Measurements from ENCODE around the gene DPH6.
"Not testable (repeated sequence)": the region's sequence is repeated elsewhere in the genome, so short reads cannot be mapped to it uniquely, and the experiment has no call there.

DPH6 gene, protein sequence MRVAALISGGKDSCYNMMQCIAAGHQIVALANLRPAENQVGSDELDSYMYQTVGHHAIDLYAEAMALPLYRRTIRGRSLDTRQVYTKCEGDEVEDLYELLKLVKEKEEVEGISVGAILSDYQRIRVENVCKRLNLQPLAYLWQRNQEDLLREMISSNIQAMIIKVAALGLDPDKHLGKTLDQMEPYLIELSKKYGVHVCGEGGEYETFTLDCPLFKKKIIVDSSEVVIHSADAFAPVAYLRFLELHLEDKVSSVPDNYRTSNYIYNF

DNA sequence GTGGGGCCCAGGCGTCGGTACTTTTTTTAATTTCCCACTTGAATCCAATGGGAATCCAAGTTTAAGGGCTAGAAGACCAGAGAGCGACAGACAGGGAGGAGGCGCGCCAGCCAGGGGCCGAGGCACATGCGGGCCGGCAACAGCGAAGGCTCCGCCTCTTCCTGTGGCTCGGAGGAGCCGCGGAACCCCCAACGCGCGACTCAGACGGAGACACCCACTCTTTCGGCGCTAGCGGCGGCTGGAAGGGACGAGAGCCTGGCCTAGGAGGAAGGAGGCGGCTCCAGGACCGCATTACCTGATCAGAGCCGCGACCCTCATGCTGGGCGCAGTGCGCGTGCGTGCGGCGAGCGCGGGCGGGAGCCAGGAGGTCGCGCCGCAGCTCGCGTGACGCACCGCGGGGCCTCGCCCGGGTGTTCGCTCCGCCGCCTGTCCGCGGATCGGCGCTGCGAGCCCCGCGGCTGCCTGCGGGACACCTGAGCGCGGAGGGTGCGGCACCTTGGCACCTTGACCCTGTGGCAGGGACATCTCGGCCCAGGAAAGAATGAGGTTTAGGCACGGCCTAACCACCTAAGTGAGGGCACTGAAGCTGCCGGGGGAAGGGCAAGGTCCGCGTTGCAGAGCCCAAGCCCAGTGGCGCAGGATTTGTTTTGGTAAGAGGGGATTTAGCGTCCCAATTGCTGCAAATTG is at the start of gene DPH6:
DPH6 (minus strand) TSS at position 342 of the 687 bp plus-strand sequence; CDS start at position 318, 24 bp downstream.
- H3K4me1 ChIP-seq: peaks cover 16% of the 10 kb centered on the region
- H3K4me2 ChIP-seq: peak within 1 kb of the TSS; percentile 83
- peak within 1 kb of the TSS; percentile 97 for H3K9ac ChIP-seq
- H3K27me3 ChIP-seq: no peaks in the 10 kb centered on the region
- H3K36me3 ChIP-seq: no peaks in the 10 kb centered on the region
- H4K20me1 ChIP-seq: no peaks in the 10 kb centered on the region
- H3K4me3 ChIP-seq: peak within 1 kb of the TSS; percentile 82
- H3K9me3 ChIP-seq: no peaks in the 10 kb centered on the region
- peak within 1 kb of the TSS; percentile 99 for H3K27ac ChIP-seq
- no peak for TF ChIP-seq Cebpa-rat (IDR thresholded peaks at IDR 0.05)

DNA sequence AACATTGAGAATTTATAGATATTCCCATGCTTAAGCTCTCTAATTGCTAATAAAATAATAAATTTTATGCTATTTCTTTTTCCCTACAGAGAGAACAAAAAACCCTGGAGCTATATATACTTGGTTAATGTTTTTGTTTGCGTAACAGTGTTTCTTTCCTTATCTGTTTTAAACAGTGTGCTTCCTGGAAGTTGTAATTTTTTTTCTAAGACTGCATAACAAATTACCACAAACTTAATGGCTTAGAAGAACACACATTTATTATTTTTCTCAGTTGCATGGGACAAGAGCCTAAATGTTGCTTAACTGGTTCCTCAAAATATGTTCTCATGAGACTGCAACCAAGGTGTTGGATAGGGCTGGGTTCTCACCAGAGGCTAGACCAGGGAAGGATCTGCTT is 49.7 kb upstream of the DPH6 start:
- no peak overlapping the region for H3K4me2 ChIP-seq
- no peak overlapping the region for H3K9ac ChIP-seq
- 0 out of 2 replicates have a peak, but pooled peaks cover 4% of the 10 kb centered on the region for H3K9me3 ChIP-seq
- H4K20me1 ChIP-seq: no peaks in the 10 kb centered on the region
- no peaks in the 10 kb centered on the region for H3K4me1 ChIP-seq
- no peak for TF ChIP-seq Cebpa-rat (IDR thresholded peaks at IDR 0.05)
- H3K27me3 ChIP-seq: no peaks in the 10 kb centered on the region
- H3K4me3 ChIP-seq: no peak overlapping the region
- no peaks in the 10 kb centered on the region for H3K36me3 ChIP-seq
- H3K27ac ChIP-seq: no peak overlapping the region

DNA sequence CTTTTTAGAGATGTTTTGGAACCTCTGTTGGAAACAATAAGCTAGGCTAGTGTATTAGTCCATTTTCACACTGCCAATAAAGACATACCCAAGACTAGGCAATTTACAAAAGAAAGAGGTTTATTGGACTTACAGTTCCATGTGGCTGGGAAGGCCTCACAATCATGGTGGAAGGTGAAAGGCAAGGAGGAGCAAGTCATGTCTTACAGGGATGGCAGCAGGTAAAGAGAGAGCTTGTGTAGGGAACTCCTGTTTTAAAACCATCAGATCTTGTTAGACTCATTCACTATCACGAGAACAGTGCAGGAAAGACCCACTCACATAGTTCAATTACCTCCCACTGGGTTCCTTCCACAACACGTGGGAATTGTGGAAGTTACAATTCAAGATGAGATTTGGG is 46.0 kb upstream of the DPH6 start:
- H3K27ac ChIP-seq, H3K4me2 ChIP-seq, H3K36me3 ChIP-seq, H3K9me3 ChIP-seq, H3K4me3 ChIP-seq, H3K9ac ChIP-seq, H3K4me1 ChIP-seq, H4K20me1 ChIP-seq, H3K27me3 ChIP-seq: not testable (repeated sequence)

DNA sequence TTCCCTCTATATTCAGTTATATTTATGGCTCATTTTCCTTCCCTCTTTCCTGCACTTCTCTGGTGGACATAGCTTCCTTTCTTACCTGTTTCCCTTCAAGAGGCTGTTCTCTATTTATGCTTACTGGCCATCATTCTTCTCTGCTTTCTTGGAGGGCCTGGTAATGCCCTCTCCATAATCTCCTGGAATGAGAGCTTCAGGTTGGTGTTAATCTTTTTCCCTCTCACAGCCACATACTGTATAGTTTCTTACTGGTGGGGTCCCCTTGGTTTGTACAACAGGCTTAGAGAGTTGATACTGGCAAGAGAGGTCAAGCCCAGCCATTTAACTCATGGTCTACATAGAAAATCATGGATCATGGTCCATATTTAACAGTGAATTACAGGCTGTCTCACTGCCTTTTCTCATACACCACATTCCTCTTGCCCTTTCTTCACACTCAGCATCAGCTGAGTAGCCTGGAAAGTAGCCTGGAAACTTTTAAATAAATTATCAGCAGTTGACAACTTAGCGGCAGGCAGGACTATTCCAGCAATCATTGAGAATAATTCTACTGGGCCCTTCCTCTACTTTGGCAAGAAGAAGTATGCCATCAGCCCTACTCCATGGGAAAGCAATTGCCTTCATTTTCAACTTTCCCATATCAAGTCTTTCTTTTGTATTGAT is 38.0 kb upstream of the DPH6 start:
- no peaks in the 10 kb centered on the region for H4K20me1 ChIP-seq
- TF ChIP-seq Cebpa-rat (IDR thresholded peaks at IDR 0.05): no peak
- no peak overlapping the region for H3K27ac ChIP-seq
- no peak overlapping the region for H3K9ac ChIP-seq
- H3K4me2 ChIP-seq: no peak overlapping the region
- H3K27me3 ChIP-seq: no peaks in the 10 kb centered on the region
- H3K4me1 ChIP-seq: no peaks in the 10 kb centered on the region
- no peak overlapping the region for H3K4me3 ChIP-seq
- no peaks in the 10 kb centered on the region for H3K36me3 ChIP-seq
- no peaks in the 10 kb centered on the region for H3K9me3 ChIP-seq

DNA sequence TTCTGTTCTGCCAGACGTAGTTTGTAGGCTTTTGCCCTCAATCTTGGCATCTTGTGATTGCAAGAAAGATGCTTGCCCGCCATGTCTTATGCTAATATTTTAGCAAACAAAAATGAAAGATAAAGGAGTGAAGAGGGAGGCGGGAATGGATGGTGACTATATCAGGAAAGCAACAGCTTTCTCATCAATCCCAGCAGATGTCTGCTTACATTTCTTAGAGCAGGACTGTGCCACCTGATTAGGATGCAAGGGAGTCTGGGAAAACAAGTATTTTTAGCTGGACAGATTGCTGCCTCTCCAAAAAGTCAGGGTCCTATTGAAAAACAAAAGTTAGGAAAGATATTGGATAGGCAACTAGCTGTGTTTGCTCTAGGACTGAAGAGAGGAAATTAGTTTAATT is 34.6 kb upstream of the DPH6 start:
- H3K27ac ChIP-seq: no peak overlapping the region
- no peak for TF ChIP-seq Cebpa-rat (IDR thresholded peaks at IDR 0.05)
- H3K27me3 ChIP-seq: no peaks in the 10 kb centered on the region
- H3K4me3 ChIP-seq: no peak overlapping the region
- no peak overlapping the region for H3K4me2 ChIP-seq
- H4K20me1 ChIP-seq: no peaks in the 10 kb centered on the region
- no peaks in the 10 kb centered on the region for H3K4me1 ChIP-seq
- H3K36me3 ChIP-seq: no peaks in the 10 kb centered on the region
- H3K9ac ChIP-seq: no peak overlapping the region
- H3K9me3 ChIP-seq: no peaks in the 10 kb centered on the region

DNA sequence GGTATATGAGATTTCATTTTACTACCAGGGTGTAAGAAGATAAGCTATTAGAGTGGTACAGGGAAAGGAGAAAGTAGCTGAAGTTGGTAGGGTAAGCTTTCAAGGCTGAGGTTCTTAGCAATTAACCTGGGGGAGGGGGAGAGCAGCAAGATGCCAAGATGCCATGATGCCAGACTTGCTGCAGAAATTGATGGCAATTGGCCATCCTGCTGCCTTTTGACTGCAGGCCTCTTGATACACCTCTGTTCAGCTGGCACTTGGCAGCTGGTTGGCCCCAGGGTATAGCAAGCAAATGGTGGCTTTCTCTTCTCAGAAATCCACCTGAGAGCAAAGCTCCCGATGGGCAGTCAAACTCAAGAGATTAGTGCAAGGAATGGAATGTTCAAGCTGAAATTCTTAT is 21.4 kb upstream of the DPH6 start:
- Histone ChIP-seq H4K20me1 (no peaks in the 10 kb centered on the region), H3K9me3 (no peaks in the 10 kb centered on the region), H3K27me3 (no peaks in the 10 kb centered on the region), H3K27ac (no peak overlapping the region), H3K9ac (no peak overlapping the region), H3K4me1 (no peaks in the 10 kb centered on the region), H3K36me3 (no peaks in the 10 kb centered on the region), H3K4me3 (no peak overlapping the region), H3K4me2 (no peak overlapping the region)
- TF ChIP-seq Cebpa-rat (IDR thresholded peaks at IDR 0.05): no peak

DNA sequence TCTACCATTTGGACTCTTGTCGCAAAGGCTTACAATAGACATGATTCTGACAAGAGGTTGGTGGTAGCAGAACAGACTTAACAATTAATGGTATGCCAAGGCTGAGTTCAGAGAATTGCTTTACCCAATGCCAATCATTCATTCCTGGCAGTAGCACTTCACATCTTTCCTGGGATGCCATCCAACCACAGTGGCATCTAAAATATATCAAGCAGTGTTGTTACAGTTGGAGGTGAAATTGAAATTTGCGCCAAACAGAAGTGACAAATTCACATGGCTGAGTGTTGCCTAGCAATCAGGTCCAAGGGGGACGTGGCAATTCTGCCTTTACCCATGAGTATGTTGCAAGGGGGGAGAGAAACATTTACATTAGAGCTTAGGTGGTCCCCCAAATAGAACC is 21.0 kb upstream of the DPH6 start:
- no peak overlapping the region for H3K9ac ChIP-seq
- no peaks in the 10 kb centered on the region for H3K9me3 ChIP-seq
- no peaks in the 10 kb centered on the region for H3K36me3 ChIP-seq
- no peaks in the 10 kb centered on the region for H3K4me1 ChIP-seq
- no peak overlapping the region for H3K4me2 ChIP-seq
- no peak overlapping the region for H3K4me3 ChIP-seq
- TF ChIP-seq Cebpa-rat (IDR thresholded peaks at IDR 0.05): no peak
- no peaks in the 10 kb centered on the region for H3K27me3 ChIP-seq
- no peaks in the 10 kb centered on the region for H4K20me1 ChIP-seq
- no peak overlapping the region for H3K27ac ChIP-seq

DNA sequence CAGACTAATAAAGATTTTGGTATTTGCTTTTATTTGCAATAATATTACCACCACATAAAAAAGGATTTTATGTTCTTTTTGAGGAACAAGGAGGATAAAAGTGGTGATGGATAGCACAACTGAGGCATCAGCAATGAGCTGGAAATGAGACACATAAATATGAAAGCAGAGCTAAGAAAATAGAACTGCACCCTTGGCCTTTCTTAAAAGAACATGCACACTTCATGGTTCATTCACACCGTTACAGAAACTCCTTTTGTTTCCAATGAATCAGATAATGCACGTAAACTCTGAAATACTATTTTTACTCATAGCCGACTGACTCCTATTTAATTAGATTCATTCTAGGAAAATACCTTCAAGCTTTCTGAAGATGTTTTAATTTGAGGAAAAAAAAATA is 19.9 kb upstream of the DPH6 start:
- no peak overlapping the region for H3K4me2 ChIP-seq
- no peaks in the 10 kb centered on the region for H3K9me3 ChIP-seq
- H3K4me3 ChIP-seq: no peak overlapping the region
- H4K20me1 ChIP-seq: no peaks in the 10 kb centered on the region
- H3K4me1 ChIP-seq: no peaks in the 10 kb centered on the region
- no peaks in the 10 kb centered on the region for H3K36me3 ChIP-seq
- no peak overlapping the region for H3K27ac ChIP-seq
- TF ChIP-seq Cebpa-rat (IDR thresholded peaks at IDR 0.05): no peak
- no peaks in the 10 kb centered on the region for H3K27me3 ChIP-seq
- no peak overlapping the region for H3K9ac ChIP-seq

DNA sequence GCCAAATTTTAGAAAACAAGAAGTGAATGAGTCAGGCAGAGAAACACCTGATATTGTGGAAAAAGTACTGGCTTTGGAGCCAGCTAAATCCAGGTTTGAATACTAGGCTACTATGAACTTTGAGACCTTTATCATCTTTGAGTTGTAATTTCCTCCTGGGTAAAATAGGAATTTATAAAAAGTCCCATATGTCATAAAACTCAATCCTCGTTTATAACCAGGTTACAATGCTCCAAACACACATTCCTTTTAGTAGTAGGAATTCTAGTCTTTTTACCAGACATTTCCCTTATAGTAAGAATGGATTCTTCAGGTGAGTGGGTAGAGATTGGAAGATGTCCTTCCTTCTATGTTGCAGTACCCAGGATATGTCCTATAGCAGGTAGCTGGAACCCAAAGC is 16.7 kb upstream of the DPH6 start:
- TF ChIP-seq Cebpa-rat (IDR thresholded peaks at IDR 0.05): no peak
- no peaks in the 10 kb centered on the region for H4K20me1 ChIP-seq
- no peaks in the 10 kb centered on the region for H3K4me1 ChIP-seq
- no peak overlapping the region for H3K4me2 ChIP-seq
- no peak overlapping the region for H3K27ac ChIP-seq
- no peak overlapping the region for H3K9ac ChIP-seq
- no peaks in the 10 kb centered on the region for H3K27me3 ChIP-seq
- no peaks in the 10 kb centered on the region for H3K36me3 ChIP-seq
- H3K9me3 ChIP-seq: no peaks in the 10 kb centered on the region
- no peak overlapping the region for H3K4me3 ChIP-seq

DNA sequence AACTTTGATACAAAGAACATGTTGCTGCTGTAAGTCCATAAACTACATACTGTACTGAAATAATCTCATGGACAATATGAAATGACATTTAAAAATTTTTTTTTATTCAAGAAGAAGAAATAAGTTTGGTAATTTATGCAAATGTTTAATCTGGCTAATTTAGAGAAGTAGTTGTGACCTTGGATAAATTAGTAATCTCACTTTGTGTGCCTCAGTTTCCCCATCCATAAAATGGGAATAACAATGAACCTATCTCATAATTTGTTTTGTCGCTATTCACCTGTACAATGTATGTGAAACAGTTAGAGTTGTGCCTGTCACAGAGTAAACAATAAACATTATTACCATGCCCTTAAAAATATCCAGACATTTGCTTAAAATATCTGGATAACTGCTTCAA is 15.3 kb upstream of the DPH6 start:
- H3K36me3 ChIP-seq: no peaks in the 10 kb centered on the region
- no peak overlapping the region for H3K4me3 ChIP-seq
- no peaks in the 10 kb centered on the region for H4K20me1 ChIP-seq
- H3K27ac ChIP-seq: no peak overlapping the region
- no peak overlapping the region for H3K9ac ChIP-seq
- no peak for TF ChIP-seq Cebpa-rat (IDR thresholded peaks at IDR 0.05)
- H3K4me1 ChIP-seq: no peaks in the 10 kb centered on the region
- H3K9me3 ChIP-seq: no peaks in the 10 kb centered on the region
- H3K27me3 ChIP-seq: no peaks in the 10 kb centered on the region
- H3K4me2 ChIP-seq: no peak overlapping the region
